HG03571 (cell line): Measurements from ENCODE around the gene ASIC2.

Experiments
- ATAC-seq: cut with Tn5 transposase; IDR thresholded peaks from one replicate; pipeline ENCODE4 v1.9.1; 2021; ENCODE audit not compliant: unreplicated experiment

ASIC2 gene

DNA sequence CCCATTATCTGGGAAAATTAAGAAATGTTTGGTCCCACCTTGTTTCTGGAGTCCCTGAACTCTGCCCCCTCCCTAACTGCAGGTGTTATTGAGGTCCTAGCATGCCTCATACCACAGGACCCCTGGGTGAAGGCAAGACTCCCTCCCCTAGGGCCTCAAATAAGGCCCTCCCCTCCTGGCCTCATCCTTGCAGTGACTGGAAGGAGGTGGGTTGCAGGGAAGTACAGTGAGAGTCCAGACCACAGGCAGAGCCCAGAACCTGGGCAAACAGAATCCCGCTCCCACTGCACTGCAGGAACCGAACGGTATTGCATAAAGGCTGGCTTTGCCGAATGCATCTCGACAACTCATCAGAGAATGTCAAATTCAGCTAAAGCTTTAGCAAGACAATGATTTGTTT, 126.6 kb downstream of the ASIC2 start:
- no peak for ATAC-seq

DNA sequence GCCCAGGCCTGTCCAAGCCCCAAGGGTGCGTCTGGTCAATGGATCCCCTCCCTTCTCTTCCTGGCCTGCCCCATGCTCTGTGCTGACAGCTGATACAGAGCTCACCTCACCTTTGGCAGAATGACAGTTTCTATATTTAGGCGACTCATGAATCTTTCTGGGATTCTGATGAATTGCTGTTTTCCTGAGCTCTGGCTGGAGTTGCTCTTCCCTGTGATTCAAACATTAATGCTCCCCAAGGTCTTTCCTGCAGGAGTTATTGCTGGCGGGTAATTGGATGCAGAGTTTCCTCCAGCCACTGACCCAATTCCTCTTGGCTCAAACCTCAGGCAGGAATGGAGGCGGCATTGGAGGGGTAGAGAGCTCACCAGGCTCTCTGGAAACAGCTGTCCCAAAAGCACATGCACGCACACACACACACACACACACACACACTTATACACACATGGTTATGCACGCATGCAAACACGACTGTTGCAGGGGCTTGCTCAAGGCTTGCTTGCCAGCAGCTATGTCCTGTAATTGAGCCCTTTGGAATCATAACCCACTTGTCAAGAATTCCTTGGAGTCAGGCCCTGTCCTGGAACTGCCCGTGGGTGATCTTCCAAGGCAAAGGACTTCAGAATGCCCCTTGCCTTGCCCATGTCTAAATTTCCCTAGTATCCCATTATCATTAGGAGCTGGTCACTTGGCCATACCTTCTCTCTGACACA, 128.8 kb downstream of the ASIC2 start:
- ATAC-seq: no peak

DNA sequence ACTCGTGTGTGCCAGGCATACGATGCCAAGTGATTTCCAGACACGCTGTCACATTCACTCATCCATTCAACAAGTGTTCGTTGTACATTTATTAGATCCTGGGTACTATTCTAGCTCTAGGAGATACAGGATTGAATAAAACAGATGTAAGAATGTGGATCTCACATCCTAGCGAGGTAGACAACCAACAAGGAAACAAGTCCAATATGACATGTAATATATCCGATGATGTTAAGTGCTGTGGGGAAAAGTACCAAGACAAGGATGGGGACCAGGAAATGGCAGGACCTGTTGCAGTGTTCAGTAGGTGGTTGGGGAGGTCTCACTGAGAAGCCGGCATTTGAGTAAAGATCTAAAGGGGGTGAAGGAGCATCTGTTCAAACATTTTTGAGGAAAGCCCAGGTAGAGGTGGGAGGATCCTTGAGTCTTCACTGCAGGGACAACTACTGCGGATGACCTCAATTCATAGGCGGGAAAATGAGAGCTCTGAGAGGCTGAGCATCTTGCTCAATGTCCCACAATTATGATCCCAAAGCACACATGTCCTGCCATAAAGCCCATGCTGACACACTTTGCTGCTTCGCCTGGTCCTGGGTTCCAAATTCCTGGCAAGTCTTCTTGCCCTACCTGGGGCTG, 129.4 kb downstream of the ASIC2 start:
- ATAC-seq: no peak

DNA sequence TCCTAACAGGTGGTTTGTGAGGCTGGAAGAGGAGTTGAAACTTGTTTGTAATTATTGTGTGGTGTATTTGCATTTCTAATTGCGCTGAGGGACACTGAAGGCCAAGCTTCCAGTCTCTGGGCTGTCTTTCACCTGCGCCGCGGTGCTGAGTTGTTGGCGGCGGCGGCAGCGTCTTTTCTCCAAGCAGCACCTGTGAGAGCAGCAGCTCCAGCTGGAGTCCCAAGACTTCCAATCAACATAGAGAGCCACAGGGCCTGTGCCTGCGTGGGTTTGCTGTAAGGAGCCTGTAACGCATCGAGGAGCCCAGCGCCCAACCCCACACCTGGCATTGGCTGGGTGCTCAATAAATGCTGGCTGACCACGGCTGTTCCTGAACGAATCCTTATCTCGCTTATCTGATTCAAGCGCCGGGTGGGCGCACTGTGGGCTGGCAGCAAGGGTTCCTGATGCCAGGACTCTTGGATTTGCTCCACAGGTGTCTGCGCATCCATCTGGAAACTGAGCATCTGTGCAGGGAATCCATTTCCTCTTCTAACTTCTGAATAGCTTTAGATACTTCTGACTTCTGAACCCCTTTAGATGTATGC, 138.1 kb downstream of the ASIC2 start:
- ATAC-seq: no peak

DNA sequence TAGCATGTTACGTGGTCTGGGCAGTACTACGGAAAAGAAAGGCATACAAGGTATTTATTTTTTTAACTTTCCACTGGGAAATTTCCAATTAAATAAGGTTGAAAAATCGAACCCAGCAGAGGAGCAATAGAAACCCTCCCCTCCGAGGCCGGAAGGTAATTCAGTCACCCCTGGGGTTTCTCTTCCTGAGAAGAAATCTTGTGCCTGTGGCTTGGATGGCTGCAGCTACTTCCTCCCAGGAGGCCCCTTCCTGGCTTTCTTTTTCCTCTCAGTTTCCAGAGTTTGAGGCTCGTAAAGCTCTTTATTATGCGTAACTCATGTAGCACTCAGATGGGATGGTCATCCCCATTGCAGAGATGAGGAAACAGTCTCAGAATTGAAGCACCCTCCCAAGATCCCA, 140.3 kb downstream of the ASIC2 start:
- ATAC-seq: no peak

DNA sequence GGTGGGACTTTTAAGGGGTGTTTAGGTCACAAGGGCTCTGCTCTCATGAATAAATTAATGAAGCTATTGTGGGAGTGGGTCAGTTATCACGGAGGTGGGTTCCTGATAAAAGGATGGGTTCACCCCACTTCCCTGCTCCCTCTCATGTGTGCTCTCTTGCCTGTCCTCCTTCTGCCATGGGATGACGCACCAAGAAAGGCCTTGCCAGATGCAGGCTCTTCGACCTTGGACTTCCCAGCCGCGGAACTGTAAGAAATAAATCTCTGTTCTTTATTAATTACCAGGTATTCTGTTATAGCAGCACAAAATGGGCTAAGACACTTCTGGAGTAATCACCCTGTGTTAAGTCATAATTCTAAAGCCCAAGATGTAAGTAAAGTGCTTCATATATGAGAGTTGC, 141.5 kb downstream of the ASIC2 start:
- no peak for ATAC-seq

DNA sequence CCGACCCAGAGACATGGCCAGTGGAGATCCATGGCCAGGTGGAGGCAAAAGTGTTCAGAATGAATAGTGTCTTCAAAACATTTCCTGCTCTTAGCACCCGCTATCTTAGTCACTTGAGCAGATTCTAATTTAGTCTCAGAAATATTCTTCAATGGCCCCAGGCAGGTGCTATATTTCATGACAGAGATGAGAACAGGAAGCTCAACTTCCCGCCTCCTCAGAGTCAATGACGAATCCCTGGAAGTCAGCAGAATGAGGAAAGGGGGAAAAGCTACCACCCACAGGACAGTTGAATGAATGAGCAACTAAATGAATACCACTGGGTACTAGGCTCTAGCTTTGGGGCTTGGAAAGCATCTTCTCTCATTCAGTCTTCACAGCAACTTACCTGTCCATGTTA, 147.2 kb downstream of the ASIC2 start:
- ATAC-seq: no peak

DNA sequence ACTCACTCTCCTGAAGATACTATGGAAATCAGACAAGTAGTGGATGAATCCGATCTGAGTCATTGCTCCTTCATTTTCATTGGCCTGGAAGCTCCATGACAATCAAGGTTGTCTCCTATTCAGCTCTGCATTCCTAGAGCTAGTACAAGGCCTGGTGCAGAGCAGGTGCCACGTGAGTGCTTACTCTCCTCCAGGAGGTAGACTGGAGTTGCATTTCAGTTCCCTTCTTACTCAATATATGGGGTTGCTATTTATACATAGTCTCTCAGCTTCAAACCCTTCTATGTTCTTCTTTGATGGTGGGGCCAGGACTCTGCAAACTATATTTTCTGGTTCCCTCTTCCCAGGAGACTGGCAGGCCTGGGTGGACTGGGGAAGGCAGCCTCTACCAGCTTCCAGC, 148.3 kb downstream of the ASIC2 start:
- ATAC-seq: no peak

DNA sequence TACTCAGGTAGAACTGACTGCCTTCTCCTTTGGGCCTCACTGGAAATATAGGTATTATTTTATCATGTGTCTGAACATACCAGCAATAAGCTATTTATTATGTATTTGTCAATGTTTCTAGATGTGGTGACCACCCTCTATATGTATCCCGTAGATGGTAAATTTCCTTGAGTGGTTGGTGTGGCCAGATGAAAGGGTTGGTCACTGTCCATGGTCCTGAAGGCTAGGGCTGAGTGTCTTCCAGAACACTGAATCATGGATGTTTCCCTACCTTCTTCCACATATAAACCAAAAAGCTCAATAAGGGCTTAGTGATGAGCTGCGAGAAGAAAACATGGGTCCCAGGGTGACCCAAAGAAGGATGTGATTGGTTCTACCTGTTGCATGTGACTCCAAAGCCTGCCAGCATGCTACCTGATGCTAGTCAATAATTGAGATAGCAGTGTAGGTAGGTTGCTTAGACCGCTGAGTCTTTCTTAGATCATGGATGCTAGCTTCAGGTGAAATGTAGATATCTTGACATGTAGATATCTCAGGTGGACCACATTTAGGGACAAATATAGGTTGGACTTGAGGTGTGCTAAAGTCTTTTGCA, 150.3 kb downstream of the ASIC2 start:
- ATAC-seq: no peak

DNA sequence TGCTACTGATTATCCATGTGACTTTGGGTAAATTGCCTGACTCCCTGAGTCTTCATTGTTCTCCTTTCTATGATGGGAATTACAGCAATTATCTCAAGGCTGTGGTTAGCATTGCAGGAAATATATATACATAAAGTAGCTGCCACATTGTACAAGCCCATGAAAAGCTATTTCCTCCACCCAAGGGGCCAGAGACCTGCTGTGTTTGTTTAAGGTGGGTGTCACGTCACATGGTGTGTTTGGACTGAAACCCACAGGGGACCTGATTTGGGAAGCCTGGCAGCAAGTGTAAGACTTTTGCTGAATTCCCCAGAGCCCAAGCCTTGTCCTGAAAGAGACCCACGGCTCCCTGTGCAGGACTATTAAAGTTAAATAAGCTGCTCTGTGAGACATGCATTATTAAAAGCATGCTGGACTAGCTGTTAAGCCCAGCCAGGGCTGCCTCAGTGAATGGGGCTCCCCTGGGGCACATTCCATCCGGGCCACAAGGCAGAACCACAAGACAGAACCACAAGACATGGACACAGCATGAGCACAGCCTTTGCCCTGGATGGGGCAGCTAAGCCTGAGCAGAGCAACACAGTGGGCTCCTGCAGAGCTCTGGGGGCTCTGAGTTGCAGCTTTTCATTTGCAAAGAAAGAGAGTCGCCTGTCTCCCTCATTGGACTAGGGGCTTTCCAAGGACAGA, 152.5 kb downstream of the ASIC2 start:
- ATAC-seq: no peak

DNA sequence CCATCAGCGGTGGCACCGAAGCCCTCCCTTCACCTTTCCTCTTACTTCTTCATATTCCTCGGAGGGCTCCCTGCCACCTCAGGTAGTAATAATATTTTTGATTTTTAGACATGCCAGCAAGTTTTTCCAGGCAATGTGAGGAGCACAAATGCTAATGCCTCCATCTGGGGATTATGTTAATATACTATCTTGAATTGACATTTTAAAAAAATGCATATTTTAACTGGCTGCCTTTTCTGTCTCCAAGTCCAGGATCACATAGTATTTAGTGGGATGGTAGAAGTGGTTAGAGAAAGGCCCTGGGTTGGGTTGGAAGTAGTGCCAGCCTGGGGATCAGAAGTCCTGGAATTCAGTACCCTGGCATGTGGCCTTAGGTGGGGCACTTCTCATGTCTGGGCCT, 154.5 kb downstream of the ASIC2 start:
- no peak for ATAC-seq

DNA sequence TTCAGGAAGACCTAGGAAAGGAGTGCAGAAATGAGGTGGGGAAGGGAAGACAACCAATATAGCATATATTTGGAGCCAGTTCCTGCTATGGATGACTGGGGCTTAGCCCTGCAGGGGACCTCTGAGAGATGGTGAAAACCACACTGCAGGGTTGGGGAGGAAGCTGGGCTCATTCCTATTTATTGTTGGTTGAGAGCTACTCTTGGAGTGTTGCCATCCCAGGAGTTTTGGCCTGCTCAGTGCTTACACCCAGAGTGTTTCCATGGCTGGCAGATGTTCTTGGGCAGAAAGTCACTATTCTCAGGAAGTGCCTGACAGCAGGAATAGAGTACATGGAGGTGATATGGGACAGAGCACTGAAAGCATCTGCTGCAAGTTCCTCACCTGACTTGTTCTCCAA, 155.7 kb downstream of the ASIC2 start:
- ATAC-seq: no peak

DNA sequence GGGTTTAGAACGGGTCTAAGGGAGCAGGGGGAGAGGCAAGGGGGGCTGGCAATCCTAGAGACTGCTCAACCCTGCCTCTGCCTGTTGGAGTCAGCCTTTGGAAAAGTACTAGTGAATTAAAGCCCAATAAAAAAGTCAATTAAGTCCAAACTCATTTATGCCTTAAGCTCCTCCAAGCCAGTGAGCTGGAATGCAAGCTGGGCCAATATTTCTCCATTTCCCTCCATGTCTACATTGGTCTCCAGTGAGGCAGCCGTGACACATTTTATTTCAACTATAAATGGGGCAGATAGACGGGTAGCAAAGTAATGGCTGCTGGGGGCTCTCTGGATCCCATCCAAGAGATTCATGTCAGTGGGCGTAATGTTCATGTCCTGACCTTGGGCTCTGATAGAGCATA, 157.4 kb downstream of the ASIC2 start:
- no peak for ATAC-seq

DNA sequence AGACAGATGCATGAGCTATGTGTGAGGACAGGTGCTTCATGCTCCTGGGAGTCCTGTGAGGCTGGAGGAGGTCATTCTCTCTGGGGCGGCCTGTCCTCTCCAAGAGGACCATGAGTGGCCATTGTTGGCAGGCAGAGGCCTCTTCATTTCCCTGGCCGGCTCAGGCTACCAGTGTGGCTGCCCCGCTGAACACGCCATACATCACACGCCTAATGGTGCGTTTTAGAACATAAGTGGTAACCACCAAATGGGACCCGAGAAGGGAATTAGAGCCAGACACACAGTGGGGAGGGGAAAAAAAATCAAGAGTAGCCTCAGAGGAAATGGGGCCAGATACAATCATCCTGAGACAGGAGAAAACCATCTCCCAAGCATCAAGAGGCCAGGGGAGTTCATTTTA, 161.5 kb downstream of the ASIC2 start:
- no peak for ATAC-seq

DNA sequence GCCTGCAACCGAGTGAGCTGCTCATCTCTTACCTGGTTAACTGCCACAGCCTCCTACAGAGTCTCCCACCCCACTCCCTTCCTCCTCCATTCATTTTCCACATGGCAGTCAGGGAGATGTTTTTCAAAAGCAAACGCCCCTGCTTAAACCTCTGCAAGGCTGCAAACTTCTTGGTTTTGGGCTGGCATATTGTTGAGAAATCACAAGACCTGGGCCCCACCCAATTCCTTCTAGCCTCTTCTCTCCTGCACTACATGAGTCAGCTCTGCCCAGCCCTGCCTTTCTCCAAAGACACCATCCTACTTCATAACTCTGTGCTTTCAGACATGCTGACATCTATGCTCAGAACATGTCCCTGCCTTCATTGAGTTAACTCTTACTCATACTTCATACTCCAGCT, 165.4 kb downstream of the ASIC2 start:
- ATAC-seq: no peak

DNA sequence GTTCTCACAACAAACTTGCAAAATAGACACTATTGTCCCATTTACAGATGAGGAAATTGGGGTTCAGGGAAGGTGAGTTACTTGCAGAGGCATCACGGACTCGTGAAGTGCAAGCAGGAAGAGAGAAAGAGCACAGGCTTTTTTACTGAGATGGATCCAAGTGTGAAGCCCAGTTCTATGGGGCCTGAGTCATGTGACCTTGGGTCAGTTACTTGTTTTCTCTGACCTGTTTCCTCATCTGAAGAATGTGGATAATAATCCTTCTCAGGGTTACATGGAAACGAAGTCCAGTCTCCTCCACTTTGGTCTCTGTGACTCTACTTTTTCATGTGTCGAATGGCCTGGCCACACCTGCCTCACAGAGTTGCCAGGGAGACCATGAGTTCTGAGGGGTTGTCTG, 167.0 kb downstream of the ASIC2 start:
- no peak for ATAC-seq

DNA sequence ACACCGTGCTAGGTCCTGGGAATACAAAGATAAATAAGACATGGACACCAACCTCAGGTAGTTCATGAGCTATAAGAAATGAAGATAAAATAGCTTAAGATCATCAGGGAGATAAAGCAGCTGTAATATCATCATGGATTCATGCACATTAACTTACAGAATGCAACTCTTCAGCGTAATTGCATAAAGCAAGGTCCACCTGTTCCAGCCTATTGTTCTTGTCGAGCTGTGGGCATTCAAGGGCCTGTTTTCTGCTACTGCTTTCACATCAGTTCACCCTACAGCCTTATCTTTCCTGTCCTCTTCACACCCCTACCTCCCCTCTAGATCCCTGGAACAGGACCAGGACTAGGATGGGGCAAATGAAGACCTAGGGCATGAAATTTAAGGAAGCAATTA, 167.5 kb downstream of the ASIC2 start:
- ATAC-seq: no peak

DNA sequence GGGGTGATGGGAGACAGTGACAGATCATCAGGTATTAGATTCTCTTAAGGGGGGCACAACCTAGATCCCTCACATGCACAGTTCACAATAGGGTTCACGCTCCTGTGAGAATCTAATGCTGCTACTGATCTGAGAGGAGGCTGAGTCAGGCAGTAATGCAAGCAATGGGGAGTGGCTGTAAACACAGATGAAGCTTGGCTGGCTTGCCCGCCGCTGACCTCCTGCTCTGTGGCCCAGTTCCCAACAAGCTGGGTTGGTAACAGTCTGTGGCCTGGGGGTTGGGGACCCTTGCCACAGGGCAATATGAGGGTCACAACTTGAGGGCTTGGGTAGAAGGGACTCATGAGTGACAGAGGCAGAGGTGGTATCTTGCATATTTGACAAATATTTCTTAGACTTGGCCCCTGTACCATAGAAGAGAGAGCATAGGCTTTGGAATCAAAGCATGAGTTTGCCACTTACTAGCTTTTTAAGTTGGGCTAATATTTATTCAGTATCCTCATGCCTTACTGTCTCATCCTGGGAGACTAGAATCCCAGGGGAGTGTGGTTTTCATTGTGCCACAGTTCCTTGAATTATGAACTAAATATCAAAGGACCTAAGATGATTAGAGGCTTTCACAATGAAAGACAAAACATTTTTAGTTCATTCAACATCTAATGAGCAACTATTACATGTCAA, 168.1 kb downstream of the ASIC2 start:
- ATAC-seq: no peak

DNA sequence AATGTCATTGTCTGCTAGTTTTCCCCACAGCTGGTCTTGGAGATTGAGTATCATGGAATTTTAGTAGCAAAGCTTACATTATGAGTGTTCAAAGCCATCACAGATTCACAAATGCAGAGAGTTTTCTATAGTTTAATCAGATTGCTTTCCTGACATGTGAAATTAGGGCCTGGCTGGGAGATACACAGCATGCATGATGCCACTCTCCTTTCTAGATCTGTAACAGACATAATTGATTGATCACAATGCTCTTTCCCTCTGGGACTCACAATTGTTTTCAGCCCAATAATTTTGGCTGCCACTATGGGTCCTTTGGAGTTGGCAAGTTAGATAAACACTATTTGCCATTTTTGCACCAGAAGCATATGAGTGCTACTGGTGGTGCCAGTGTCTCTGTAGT, 168.9 kb downstream of the ASIC2 start:
- ATAC-seq: no peak

DNA sequence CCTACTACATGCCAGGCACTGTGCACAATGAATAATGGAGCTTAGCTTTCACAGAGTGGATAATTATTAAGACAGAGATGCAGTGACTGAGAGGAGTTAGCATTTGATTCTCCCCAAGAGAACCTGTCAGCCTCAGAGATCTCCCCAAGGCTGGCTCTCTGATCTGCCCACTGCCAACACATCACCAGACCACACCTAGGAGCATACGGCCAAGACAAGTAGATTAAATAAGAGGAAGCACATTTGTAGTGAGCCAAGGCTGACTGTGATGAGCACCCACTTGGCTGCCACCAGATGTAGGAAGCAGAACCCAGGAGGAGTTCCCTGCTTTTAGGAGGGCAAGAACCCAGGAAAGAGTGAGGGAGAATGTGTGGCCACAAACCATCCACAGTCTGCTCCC, 171.3 kb downstream of the ASIC2 start:
- ATAC-seq: no peak

DNA sequence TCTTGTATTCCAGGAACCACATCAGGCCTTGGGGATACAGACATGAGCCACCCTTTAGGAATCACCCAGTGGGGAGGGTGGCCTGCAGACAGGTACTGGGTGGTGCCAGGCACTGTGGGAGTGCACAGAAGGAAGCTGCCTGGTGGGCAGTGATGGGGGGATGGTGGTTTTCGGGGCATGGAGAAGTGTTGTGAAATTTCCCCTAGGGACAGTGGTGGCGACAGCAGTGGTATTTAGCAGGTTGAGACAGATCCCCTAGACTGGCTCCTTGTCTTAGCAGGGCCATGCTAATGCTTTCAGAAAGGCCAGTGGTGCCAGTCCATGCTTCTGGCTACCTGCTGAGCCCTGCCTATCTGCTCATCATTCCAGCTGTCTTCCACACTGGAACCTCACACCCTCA, 171.8 kb downstream of the ASIC2 start:
- ATAC-seq: no peak
